Activated CD4-positive, alpha-beta T cell treated with anti-CD3 and anti-CD28 coated beads for 48 hours (primary cell): ENCODE results near the gene RABGEF1.
"Not testable (repeated sequence)": the region's sequence is repeated elsewhere in the genome, so short reads cannot be mapped to it uniquely, and the experiment has no call there.

Source experiments
- DNase-seq: peaks from one replicate; pipeline ENCODE4 v3.0.0-alpha.2; 2020

Gene RABGEF1

GRCh38 chr7:66766041-66766440 lies 25.5 kb downstream of the RABGEF1 start:
- DNase-seq, result no peak

- not testable (repeated sequence) for DNase-seq
These were observed 27.0 kb downstream of the RABGEF1 start for GRCh38 chr7:66767486-66767885.

- no peak for DNase-seq
These were observed 28.6 kb downstream of the RABGEF1 start for GRCh38 chr7:66768865-66769832.

GRCh38 chr7:66769833-66770512 lies 29.4 kb downstream of the RABGEF1 start:
- no peak for DNase-seq

GRCh38 chr7:66771795-66772194 lies 31.3 kb downstream of the RABGEF1 start:
- DNase-seq, result no peak

- not testable (repeated sequence) for DNase-seq
These were observed 33.2 kb downstream of the RABGEF1 start for GRCh38 chr7:66773744-66774143.

- DNase-seq, result peak; percentile 8
These were observed 35.9 kb downstream of the RABGEF1 start for GRCh38 chr7:66776383-66776782.

GRCh38 chr7:66776800-66777442 lies 36.4 kb downstream of the RABGEF1 start:
- DNase-seq, result no peak

GRCh38 chr7:66778201-66778600 lies 37.7 kb downstream of the RABGEF1 start:
- DNase-seq, result no peak

- DNase-seq, result no peak
These were observed 39.3 kb downstream of the RABGEF1 start for GRCh38 chr7:66779669-66780409.

- DNase-seq, result no peak
These were observed 41.0 kb downstream of the RABGEF1 start for GRCh38 chr7:66781408-66782090.

- not testable (repeated sequence) for DNase-seq
These were observed 42.3 kb downstream of the RABGEF1 start for GRCh38 chr7:66782875-66783274.

- DNase-seq, result not testable (repeated sequence)
These were observed 43.5 kb downstream of the RABGEF1 start for GRCh38 chr7:66783887-66784595.

- DNase-seq, result no peak
These were observed 49.7 kb downstream of the RABGEF1 start for GRCh38 chr7:66790196-66790595.

- DNase-seq, result no peak
These were observed 50.2 kb downstream of the RABGEF1 start for GRCh38 chr7:66790725-66791124.

- no peak for DNase-seq
These were observed 60.1 kb downstream of the RABGEF1 start for GRCh38 chr7:66800591-66800990.

GRCh38 chr7:66804001-66804400 lies 63.5 kb downstream of the RABGEF1 start:
- DNase-seq, result no peak

- DNase-seq, result no peak
These were observed 67.2 kb downstream of the RABGEF1 start for GRCh38 chr7:66807736-66808135.

- no peak for DNase-seq
These were observed 70.2 kb downstream of the RABGEF1 start for GRCh38 chr7:66810716-66811115.

GRCh38 chr7:66815186-66815875 lies 74.8 kb downstream of the RABGEF1 start:
- not testable (repeated sequence) for DNase-seq

GRCh38 chr7:66815951-66816350 lies 75.4 kb downstream of the RABGEF1 start:
- DNase-seq, result no peak
